HEK293T (cell line): ENCODE data around the gene CHD2.

Experiments used
- CTCF ChIA-PET: fragments of 350-600 bp; formaldehyde crosslinking; extraction: SDS; loops from one replicate; lab custom pipeline; 2021; ENCODE audit warnings: antibody characterized with exemption, inconsistent platforms; lab: Yijun Ruan, JAX
- POLR2A ChIA-PET: fragments of 350-600 bp; formaldehyde crosslinking; extraction: SDS; loops from one replicate; lab custom pipeline; 2020; ENCODE audit warnings: antibody characterized with exemption, inconsistent platforms; lab: Yijun Ruan, JAX
- DNase-seq: peaks from one replicate; pipeline ENCODE4 v3.0.0; 2012; ENCODE audit warnings: mixed read lengths; ENCODE audit errors: extremely low spot score
- ARNT ChIP-seq: fragments of 450-650 bp; IDR thresholded peaks from 2 replicates; pipeline ENCODE4 v1.6.1; 2017; ENCODE audit warnings: mild to moderate bottlenecking
- BHLHE40 ChIP-seq: fragments of 450-650 bp; IDR thresholded peaks from 2 replicates; pipeline ENCODE4 v1.6.1; 2016; ENCODE audit warnings: mild to moderate bottlenecking, moderate library complexity, borderline replicate concordance
- CTBP1 ChIP-seq: fragments of 450-650 bp; IDR thresholded peaks from 2 replicates; pipeline ENCODE4 v1.6.1; 2016; ENCODE audit warnings: borderline replicate concordance
- ELF4 ChIP-seq: fragments of 450-650 bp; IDR thresholded peaks from 2 replicates; pipeline ENCODE4 v1.6.1; 2017; ENCODE audit warnings: antibody characterized with exemption
- FOXA1 ChIP-seq: fragments of 450-650 bp; IDR thresholded peaks from 2 replicates; pipeline ENCODE4 v1.6.1; 2016; ENCODE audit warnings: mild to moderate bottlenecking
- FOXK2 ChIP-seq: fragments of 450-650 bp; IDR thresholded peaks from 2 replicates; pipeline ENCODE4 v1.6.1; 2016; ENCODE audit warnings: mild to moderate bottlenecking
- FOXM1 ChIP-seq: fragments of 450-650 bp; IDR thresholded peaks from 2 replicates; pipeline ENCODE4 v1.6.1; 2017; ENCODE audit warnings: mild to moderate bottlenecking, borderline replicate concordance
- HDGF ChIP-seq: fragments of 450-650 bp; IDR thresholded peaks from 2 replicates; pipeline ENCODE4 v1.6.1; 2017; ENCODE audit warnings: antibody characterized with exemption, borderline replicate concordance
- L3MBTL2 ChIP-seq: fragments of 450-650 bp; conservative IDR thresholded peaks from 2 replicates; pipeline ENCODE4 v1.6.1; 2016; ENCODE audit warnings: mild to moderate bottlenecking
- LEF1 ChIP-seq: fragments of 450-650 bp; IDR thresholded peaks from 2 replicates; pipeline ENCODE4 v1.6.1; 2017; ENCODE audit warnings: mild to moderate bottlenecking, borderline replicate concordance
- NFRKB ChIP-seq: fragments of 450-650 bp; IDR thresholded peaks from 2 replicates; pipeline ENCODE4 v1.6.1; 2016; ENCODE audit warnings: mild to moderate bottlenecking, moderate library complexity
- SP1 ChIP-seq: fragments of 450-650 bp; IDR thresholded peaks from 2 replicates; pipeline ENCODE4 v1.6.1; 2017
- SUZ12 ChIP-seq: fragments of 450-650 bp; IDR thresholded peaks from 2 replicates; pipeline ENCODE4 v1.6.1; 2016; ENCODE audit warnings: mild to moderate bottlenecking
- TARDBP ChIP-seq: fragments of 450-650 bp; IDR thresholded peaks from 2 replicates; pipeline ENCODE4 v1.6.1; 2016
- ZNF384 ChIP-seq: fragments of 450-650 bp; IDR thresholded peaks from 2 replicates; pipeline ENCODE4 v1.6.1; 2016
- TF ChIP-seq, protein P1 (sequence below): fragments of 450-650 bp; IDR thresholded peaks from 2 replicates; pipeline ENCODE4 v1.6.1; 2016

CHD2 gene

DNA sequence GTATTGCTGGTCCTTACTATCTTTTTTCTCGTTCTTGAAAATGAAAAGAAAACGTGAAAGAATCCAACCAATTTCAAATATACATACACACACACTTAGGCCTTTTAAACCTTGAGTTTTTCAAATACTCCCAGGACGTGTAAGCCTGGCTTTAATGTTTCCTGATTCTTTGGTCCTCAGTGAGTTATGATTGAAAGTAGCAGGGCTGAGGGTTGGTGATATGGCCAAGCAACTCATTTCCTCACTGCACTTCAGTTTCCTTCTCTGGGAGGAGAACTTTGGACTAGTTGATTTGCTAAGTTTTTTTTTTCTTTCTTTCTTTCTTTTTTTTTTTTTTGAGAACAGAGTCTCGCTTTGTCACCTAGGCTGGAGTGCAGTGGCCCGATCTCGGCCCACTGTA is 34.6 kb downstream of the CHD2 start:
- ChIA-PET POLR2A (no interaction called here), CTCF (interaction anchor here (1.6 kb wide), 1 partner anchor 137 kb away, joined by 4 read pairs; no protein-coding TSS in a partner anchor)
- DNase-seq: no peak
- no peak for TF ChIP-seq FOXM1
- no peak for TF ChIP-seq ARNT
- no peak for TF ChIP-seq HDGF
- TF ChIP-seq L3MBTL2: no peak

DNA sequence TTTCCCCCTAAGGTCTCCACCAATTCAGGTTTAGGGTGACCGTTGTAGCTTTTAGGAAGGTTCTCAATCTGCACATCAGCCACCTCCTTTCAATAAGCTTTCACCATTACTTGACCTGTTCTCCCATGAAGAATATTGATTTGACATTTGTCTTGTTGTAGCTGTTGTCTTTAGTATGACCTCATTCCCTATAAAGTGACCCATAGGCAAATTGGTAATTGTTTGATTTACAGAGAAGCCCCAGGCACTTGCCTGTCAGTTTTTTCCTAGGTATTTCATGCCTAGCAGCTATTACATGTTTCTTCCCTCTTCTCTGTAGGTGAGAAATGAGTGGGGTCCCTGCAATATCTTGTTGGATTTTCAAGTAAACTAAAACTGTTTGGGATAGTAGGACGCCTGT is 36.0 kb downstream of the CHD2 start:
- CTCF ChIA-PET: interaction anchor here (0.6 to 1.5 kb wide), 3 partner anchors 10 to 139 kb away, joined by 3 read pairs; no protein-coding TSS in a partner anchor
- DNase-seq: no peak
- POLR2A ChIA-PET: no interaction called here
- no peak for TF ChIP-seq BHLHE40
- no peak for TF ChIP-seq SP1
- no peak for TF ChIP-seq ELF4
- TF ChIP-seq, protein P1, sequence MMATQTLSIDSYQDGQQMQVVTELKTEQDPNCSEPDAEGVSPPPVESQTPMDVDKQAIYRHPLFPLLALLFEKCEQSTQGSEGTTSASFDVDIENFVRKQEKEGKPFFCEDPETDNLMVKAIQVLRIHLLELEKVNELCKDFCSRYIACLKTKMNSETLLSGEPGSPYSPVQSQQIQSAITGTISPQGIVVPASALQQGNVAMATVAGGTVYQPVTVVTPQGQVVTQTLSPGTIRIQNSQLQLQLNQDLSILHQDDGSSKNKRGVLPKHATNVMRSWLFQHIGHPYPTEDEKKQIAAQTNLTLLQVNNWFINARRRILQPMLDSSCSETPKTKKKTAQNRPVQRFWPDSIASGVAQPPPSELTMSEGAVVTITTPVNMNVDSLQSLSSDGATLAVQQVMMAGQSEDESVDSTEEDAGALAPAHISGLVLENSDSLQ: peak; percentile 80
- TF ChIP-seq FOXK2: no peak

DNA sequence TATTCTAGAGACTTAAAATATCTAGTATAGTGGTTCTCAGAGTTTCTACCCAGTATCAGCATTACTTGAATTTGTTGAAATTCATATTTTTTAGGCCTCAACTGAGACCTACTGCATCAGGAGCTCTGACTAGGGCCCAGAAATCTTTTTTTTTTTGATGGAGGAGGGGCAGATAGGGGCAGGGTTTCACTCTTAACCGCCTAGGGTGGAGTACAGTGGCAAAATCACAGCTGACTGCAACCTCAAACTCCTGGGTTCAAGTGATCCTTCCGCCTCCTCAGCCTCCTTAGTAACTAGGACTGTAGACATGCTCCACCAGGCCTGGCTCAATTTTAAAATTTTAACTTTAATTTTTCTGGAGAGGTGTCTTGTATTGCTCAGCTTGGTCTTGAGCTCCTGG is 36.6 kb downstream of the CHD2 start:
- ChIA-PET POLR2A (interaction anchor here (0.7 to 1.6 kb wide), 2 partner anchors 9 to 54 kb away, joined by 3 read pairs; no protein-coding TSS in a partner anchor), CTCF (interaction anchor here (0.6 to 1.5 kb wide), 3 partner anchors 11 to 133 kb away, joined by 3 to 4 read pairs (median 3); no protein-coding TSS in a partner anchor)
- DNase-seq: no peak
- no peak for TF ChIP-seq FOXA1
- TF ChIP-seq ZNF384: no peak
- TF ChIP-seq TARDBP: no peak
- TF ChIP-seq ARNT: no peak
- no peak for TF ChIP-seq SP1

DNA sequence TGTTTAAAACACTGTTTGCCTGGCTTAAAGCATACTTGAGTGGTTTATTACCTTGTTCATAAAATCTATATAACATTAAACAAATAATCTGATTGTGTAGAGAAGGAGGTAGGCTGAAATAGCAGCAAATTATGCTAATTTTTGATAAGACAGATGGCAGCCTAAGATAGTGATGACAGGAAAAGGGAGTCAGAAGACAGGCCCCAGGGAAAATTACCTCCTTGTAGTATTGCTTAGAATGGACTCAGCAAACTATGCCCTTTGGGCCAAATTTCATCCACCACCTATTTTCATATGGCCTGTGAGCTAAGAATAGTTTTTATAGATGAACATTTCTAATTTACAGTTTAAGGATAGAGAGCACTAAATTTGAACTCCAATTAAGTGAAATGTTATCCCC is 37.8 kb downstream of the CHD2 start:
- POLR2A ChIA-PET: interaction anchor here (1.6 kb wide), 1 partner anchor 8 kb away, joined by 3 read pairs; no protein-coding TSS in a partner anchor
- no peak for TF ChIP-seq SUZ12
- DNase-seq: no peak
- CTCF ChIA-PET: interaction anchor here (1.2 to 1.6 kb wide), 3 partner anchors 11 to 141 kb away, joined by 3 to 5 read pairs (median 4); no protein-coding TSS in a partner anchor

DNA sequence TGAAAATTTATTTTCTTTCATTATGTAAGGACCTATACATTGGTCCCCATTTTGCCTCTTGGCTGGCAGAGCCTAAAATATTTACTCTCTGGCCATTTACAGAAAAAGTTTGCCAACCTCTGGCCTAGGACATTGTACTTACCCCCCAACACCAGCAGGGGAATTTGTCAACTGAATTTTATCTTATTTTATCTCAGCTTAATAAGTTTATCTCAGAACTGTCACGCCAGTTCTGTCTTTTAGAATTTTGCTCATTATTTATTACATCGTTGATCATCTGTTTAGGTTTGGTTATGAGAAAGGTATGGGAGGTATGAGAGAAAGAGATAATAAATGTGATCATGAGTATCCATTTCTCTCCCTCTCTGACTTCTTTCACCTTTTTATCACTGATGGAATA is 38.3 kb downstream of the CHD2 start:
- DNase-seq: no peak
- no peak for TF ChIP-seq ELF4
- ChIA-PET CTCF (interaction anchor here (1.2 to 1.6 kb wide), 2 partner anchors 11 to 141 kb away, joined by 3 to 5 read pairs; no protein-coding TSS in a partner anchor), POLR2A (no interaction called here)

DNA sequence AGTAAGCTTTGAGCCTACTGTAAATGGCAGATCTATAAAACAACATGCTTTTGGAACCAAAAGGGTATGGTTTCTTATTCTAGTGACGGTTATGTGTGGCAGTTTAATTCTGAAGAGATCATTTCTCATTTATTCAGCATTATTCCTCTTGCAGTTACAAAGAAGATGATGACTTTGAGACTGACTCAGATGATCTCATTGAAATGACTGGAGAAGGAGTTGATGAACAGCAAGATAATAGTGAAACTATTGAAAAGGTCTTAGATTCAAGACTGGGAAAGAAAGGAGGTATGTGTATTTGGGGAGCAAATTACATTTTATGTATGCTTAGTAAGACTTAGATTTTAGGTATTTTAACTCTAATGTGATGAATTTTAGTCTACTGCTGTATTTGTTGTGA is 41.5 kb downstream of the CHD2 start:
- POLR2A ChIA-PET: no interaction called here

DNA sequence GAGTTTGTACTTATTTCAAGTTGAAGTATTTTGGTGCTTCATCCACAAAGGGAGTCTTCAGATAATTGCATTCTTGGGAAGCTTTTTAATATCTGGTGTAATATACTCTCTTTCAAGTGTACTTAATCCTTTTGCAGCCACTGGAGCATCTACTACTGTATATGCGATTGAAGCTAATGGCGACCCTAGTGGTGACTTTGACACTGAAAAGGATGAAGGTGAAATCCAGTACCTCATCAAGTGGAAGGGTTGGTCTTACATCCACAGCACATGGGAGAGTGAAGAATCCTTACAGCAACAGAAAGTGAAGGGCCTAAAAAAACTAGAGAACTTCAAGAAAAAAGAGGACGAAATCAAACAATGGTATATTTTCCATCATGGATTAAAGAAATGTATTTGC is 42.6 kb downstream of the CHD2 start:
- POLR2A ChIA-PET: no interaction called here
- TF ChIP-seq NFRKB (no peak), LEF1 (no peak), L3MBTL2 (no peak), ELF4 (no peak), SUZ12 (no peak), HDGF (no peak), FOXK2 (no peak), ZNF384 (no peak), CTBP1 (no peak), ARNT (no peak), SP1 (no peak)
- TF ChIP-seq, protein P1: no peak
- CTCF ChIA-PET: no interaction called here
- no peak for DNase-seq

More for the DNA sequence above, 41.5 kb downstream of the CHD2 start:
- CTCF ChIA-PET: no interaction called here
- no peak for DNase-seq
- no peak for TF ChIP-seq NFRKB

DNA sequence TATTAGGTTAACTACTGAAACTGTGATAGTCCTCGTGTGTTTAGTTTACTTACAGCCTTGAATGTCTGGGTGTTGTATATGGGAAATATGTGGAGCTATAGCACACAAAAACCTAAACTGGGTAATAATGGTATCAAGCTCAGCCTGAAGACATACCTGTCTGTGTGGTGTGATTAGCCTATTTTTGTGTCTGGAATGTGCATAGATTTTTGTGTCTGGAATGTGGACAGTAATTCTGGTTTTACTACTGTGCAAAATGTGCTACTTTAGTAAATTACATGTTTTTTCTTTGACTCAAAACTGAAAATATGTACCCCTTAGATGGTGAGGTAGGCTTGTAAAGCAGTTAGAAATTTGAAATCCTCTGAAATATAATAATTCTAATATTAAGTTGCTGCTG is 43.5 kb downstream of the CHD2 start:
- CTCF ChIA-PET: no interaction called here
- POLR2A ChIA-PET: no interaction called here
- TF ChIP-seq ELF4: no peak
- no peak for TF ChIP-seq ZNF384
- TF ChIP-seq FOXM1: no peak
- TF ChIP-seq, protein P1: no peak
- no peak for TF ChIP-seq SUZ12
- no peak for TF ChIP-seq L3MBTL2
- no peak for TF ChIP-seq SP1
- TF ChIP-seq NFRKB: no peak
- no peak for TF ChIP-seq TARDBP
- no peak for TF ChIP-seq ARNT
- no peak for TF ChIP-seq BHLHE40

More for the DNA sequence above, 43.5 kb downstream of the CHD2 start:
- no peak for DNase-seq
